HG03521 (cell line): ENCODE data around the gene DBN1.

ENCODE experiments used
- ATAC-seq: cut with Tn5 transposase; IDR thresholded peaks from one replicate; pipeline ENCODE4 v1.9.1; 2021; ENCODE audit warnings: mild to moderate bottlenecking, moderate library complexity; ENCODE audit not compliant: unreplicated experiment

The DBN1 gene

GRCh38 chr5:177475563-177476427 lies 2.4 kb upstream of the DBN1 start:
- ATAC-seq = no peak

- no peak for ATAC-seq
Observed at GRCh38 chr5:177474846-177475562, 1.6 kb upstream of the DBN1 start.

GRCh38 chr5:177474002-177474476 lies 605 bp upstream of the DBN1 start:
- no peak for ATAC-seq

- no peak for ATAC-seq
Observed at GRCh38 chr5:177472460-177473442, 683 bp downstream of the DBN1 start.

- no peak for ATAC-seq
Observed at GRCh38 chr5:177471610-177472356, 1.7 kb downstream of the DBN1 start.

- no peak for ATAC-seq
Observed at GRCh38 chr5:177470759-177471536, 2.5 kb downstream of the DBN1 start.

- no peak for ATAC-seq
Observed at GRCh38 chr5:177469750-177470525, 3.5 kb downstream of the DBN1 start.

GRCh38 chr5:177468685-177469628 lies 4.5 kb downstream of the DBN1 start:
- no peak for ATAC-seq

- no peak for ATAC-seq
Observed at GRCh38 chr5:177468329-177468684, 5.1 kb downstream of the DBN1 start.

- no peak for ATAC-seq
Observed at GRCh38 chr5:177467436-177467835, 6.0 kb downstream of the DBN1 start.

- ATAC-seq = no peak
Observed at GRCh38 chr5:177466861-177467260, 6.6 kb downstream of the DBN1 start.

- no peak for ATAC-seq
Observed at GRCh38 chr5:177465044-177465443, 8.4 kb downstream of the DBN1 start.

GRCh38 chr5:177462021-177462670 lies 11.3 kb downstream of the DBN1 start:
- no peak for ATAC-seq

- no peak for ATAC-seq
Observed at GRCh38 chr5:177459819-177460628, 13.4 kb downstream of the DBN1 start.

GRCh38 chr5:177459357-177459756 lies 14.1 kb downstream of the DBN1 start:
- no peak for ATAC-seq

- ATAC-seq = no peak
Observed at GRCh38 chr5:177458912-177459350, 14.5 kb downstream of the DBN1 start.
